Skeletal muscle satellite cell (primary cell): ENCODE measurements around the gene CRABP2.

Experiments used
- H3K27me3 ChIP-seq: 2 replicates; pipeline ENCODE4 v1.7.0; 2013; ENCODE audit warnings: low read length; ENCODE audit not compliant: control insufficient read depth, insufficient read depth
- H3K36me3 ChIP-seq: 2 replicates; pipeline ENCODE4 v1.7.0; 2013; ENCODE audit warnings: mild to moderate bottlenecking, control low read depth, low read length; ENCODE audit not compliant: insufficient read depth
- H3K4me1 ChIP-seq: 2 replicates; pipeline ENCODE4 v1.7.0; 2013; ENCODE audit warnings: low read length; ENCODE audit not compliant: control insufficient read depth, insufficient read depth
- H3K4me2 ChIP-seq: 2 replicates; pipeline ENCODE4 v1.7.0; 2013; ENCODE audit warnings: mild to moderate bottlenecking, low read length
- H3K4me3 ChIP-seq: 2 replicates; pipeline ENCODE4 v1.7.0; 2013; ENCODE audit warnings: low read length
- H3K9ac ChIP-seq: 2 replicates; pipeline ENCODE4 v1.7.0; 2013; ENCODE audit warnings: mild to moderate bottlenecking, low read depth, low read length, moderate library complexity
- H3K9me3 ChIP-seq: replicated peaks from 2 replicates; pipeline ENCODE4 v1.7.0; 2013; ENCODE audit warnings: mild to moderate bottlenecking, control low read depth, low read length

Gene CRABP2

GRCh38 chr1:156692925-156693847, 12.2 kb downstream of the CRABP2 start:
- Histone ChIP-seq H3K4me1 (peaks cover 27% of the 10 kb centered on the region), H3K4me3 (no peak overlapping the region), H3K27me3 (peaks cover 19% of the 10 kb centered on the region), H3K9me3 (no peaks in the 10 kb centered on the region), H3K4me2 (no peak overlapping the region), H3K36me3 (no peaks in the 10 kb centered on the region), H3K9ac (no peak overlapping the region)

- no peak overlapping the region for H3K9ac ChIP-seq
- peaks cover 14% of the 10 kb centered on the region for H3K27me3 ChIP-seq
- no peak overlapping the region for H3K4me2 ChIP-seq
- no peaks in the 10 kb centered on the region for H3K9me3 ChIP-seq
- H3K4me1 ChIP-seq = peaks cover 27% of the 10 kb centered on the region
- no peaks in the 10 kb centered on the region for H3K36me3 ChIP-seq
- H3K4me3 ChIP-seq = no peak overlapping the region
Measured at GRCh38 chr1:156692441-156692924, 12.9 kb downstream of the CRABP2 start.

GRCh38 chr1:156691665-156692440, 13.5 kb downstream of the CRABP2 start:
- Histone ChIP-seq H3K27me3 (peaks cover 8% of the 10 kb centered on the region), H3K4me2 (peak overlapping the region; percentile 39), H3K36me3 (no peaks in the 10 kb centered on the region), H3K9me3 (no peaks in the 10 kb centered on the region), H3K9ac (no peak overlapping the region), H3K4me1 (peaks cover 27% of the 10 kb centered on the region), H3K4me3 (no peak overlapping the region)

GRCh38 chr1:156691191-156691590, 14.2 kb downstream of the CRABP2 start:
- peaks cover 7% of the 10 kb centered on the region for H3K27me3 ChIP-seq
- peaks cover 30% of the 10 kb centered on the region for H3K4me1 ChIP-seq

GRCh38 chr1:156690675-156691036, 14.7 kb downstream of the CRABP2 start:
- Histone ChIP-seq H3K27me3 (peaks cover 7% of the 10 kb centered on the region), H3K4me2 (no peak overlapping the region), H3K9me3 (no peaks in the 10 kb centered on the region), H3K4me3 (no peak overlapping the region), H3K4me1 (peaks cover 30% of the 10 kb centered on the region), H3K36me3 (no peaks in the 10 kb centered on the region), H3K9ac (no peak overlapping the region)

More at GRCh38 chr1:156691191-156691590, 14.2 kb downstream of the CRABP2 start:
- Histone ChIP-seq H3K4me3 (no peak overlapping the region), H3K9ac (no peak overlapping the region), H3K9me3 (no peaks in the 10 kb centered on the region), H3K36me3 (no peaks in the 10 kb centered on the region), H3K4me2 (no peak overlapping the region)

- peaks cover 30% of the 10 kb centered on the region for H3K4me1 ChIP-seq
- peaks cover 7% of the 10 kb centered on the region for H3K27me3 ChIP-seq
- no peaks in the 10 kb centered on the region for H3K36me3 ChIP-seq
- H3K4me2 ChIP-seq = peak overlapping the region; percentile 80
- no peak overlapping the region for H3K9ac ChIP-seq
- peak overlapping the region; percentile 25 for H3K4me3 ChIP-seq
- H3K9me3 ChIP-seq = no peaks in the 10 kb centered on the region
Measured at GRCh38 chr1:156689953-156690674, 15.3 kb downstream of the CRABP2 start.

GRCh38 chr1:156689035-156689952, 16.1 kb downstream of the CRABP2 start:
- Histone ChIP-seq H3K9me3 (no peaks in the 10 kb centered on the region), H3K4me2 (peak overlapping the region; percentile 80), H3K27me3 (peaks cover 7% of the 10 kb centered on the region), H3K9ac (peak overlapping the region; percentile 4), H3K4me1 (peaks cover 38% of the 10 kb centered on the region), H3K4me3 (peak overlapping the region; percentile 52), H3K36me3 (no peaks in the 10 kb centered on the region)

GRCh38 chr1:156684227-156684782, 21.1 kb downstream of the CRABP2 start:
- Histone ChIP-seq H3K27me3 (peaks cover 32% of the 10 kb centered on the region), H3K36me3 (no peaks in the 10 kb centered on the region), H3K4me2 (peak overlapping the region; percentile 31), H3K4me3 (no peak overlapping the region), H3K9me3 (no peaks in the 10 kb centered on the region), H3K4me1 (peaks cover 16% of the 10 kb centered on the region), H3K9ac (no peak overlapping the region)

GRCh38 chr1:156682166-156682890, 23.1 kb downstream of the CRABP2 start:
- no peaks in the 10 kb centered on the region for H3K9me3 ChIP-seq
- no peak overlapping the region for H3K4me3 ChIP-seq
- H3K4me1 ChIP-seq = peaks cover 20% of the 10 kb centered on the region
- no peak overlapping the region for H3K4me2 ChIP-seq
- no peaks in the 10 kb centered on the region for H3K36me3 ChIP-seq
- H3K27me3 ChIP-seq = peaks cover 33% of the 10 kb centered on the region
- no peak overlapping the region for H3K9ac ChIP-seq
